WTC11 (cell line): ENCODE results near the gene LATS2. TPM values are rescaled to one million over a fixed set of nuclear protein-coding genes. Genes with fewer than 3 reads are reported as not detected.
A peak's percentile ranks its signal among the peaks of the same experiment; 100 is the strongest.

Experiments
- ATAC-seq: fragments of 200-7000 bp; cut with Tn5 transposase; 2 replicates; pipeline ENCODE4 v1.10.0; 2021; ENCODE audit warnings: mild to moderate bottlenecking, moderate library complexity
- CTCF ChIA-PET: fragments of 300-600 bp; sonication (Branson Sonifier 250); formaldehyde crosslinking; loops from one replicate; lab custom pipeline; 2021; ENCODE audit warnings: antibody characterized with exemption; lab: Charles Lee
- POLR2A ChIA-PET: fragments of 350-600 bp; sonication (Branson Sonifier 250); formaldehyde crosslinking; loops from one replicate; lab custom pipeline; 2021; ENCODE audit warnings: antibody characterized with exemption; lab: Charles Lee
- DNase-seq: peaks from one replicate; pipeline ENCODE4 v3.0.0; 2021; ENCODE audit warnings: low spot score
- H3K27ac Mint-ChIP-seq: 2 replicates; pipeline ENCODE4 v1.8.0; 2021; ENCODE audit warnings: mixed read lengths
- H3K27me3 Mint-ChIP-seq: 2 replicates; pipeline ENCODE4 v1.8.0; 2021; ENCODE audit warnings: low read depth, mild to moderate bottlenecking, moderate library complexity, mixed read lengths
- H3K36me3 Mint-ChIP-seq: 2 replicates; pipeline ENCODE4 v1.8.0; 2021; ENCODE audit warnings: mixed read lengths
- H3K4me1 Mint-ChIP-seq: 2 replicates; pipeline ENCODE4 v1.8.0; 2022; ENCODE audit warnings: mixed read lengths
- H3K4me3 Mint-ChIP-seq: 2 replicates; pipeline ENCODE4 v1.8.0; 2021; ENCODE audit warnings: mild to moderate bottlenecking, moderate library complexity, mixed read lengths
- H3K9me3 Mint-ChIP-seq: 2 replicates; pipeline ENCODE4 v1.8.0; 2021; ENCODE audit warnings: mixed read lengths
- CBFB ChIP-seq: sonication (generic); formaldehyde crosslinking; IDR thresholded peaks from 2 replicates; pipeline ENCODE4 v1.8.1; 2022; ENCODE audit warnings: mild to moderate bottlenecking, low read depth, missing genetic modification reagents
- CREM ChIP-seq: sonication (generic); formaldehyde crosslinking; IDR thresholded peaks from 2 replicates; pipeline ENCODE4 v1.8.1; 2022; ENCODE audit warnings: mild to moderate bottlenecking, missing genetic modification reagents, moderate library complexity
- FOXJ3 ChIP-seq: sonication (generic); formaldehyde crosslinking; IDR thresholded peaks from 2 replicates; pipeline ENCODE4 v1.9.0; 2021; ENCODE audit warnings: missing genetic modification reagents, mild to moderate bottlenecking, borderline replicate concordance
- GTF2I ChIP-seq: fragments of 250-450 bp; sonication (Bioruptor Pico); conservative IDR thresholded peaks from 2 replicates; pipeline ENCODE4 v1.4.0; 2021; ENCODE audit warnings: mild to moderate bottlenecking
- HMGA2 ChIP-seq: fragments of 250-450 bp; sonication (Bioruptor Pico); IDR thresholded peaks from 2 replicates; pipeline ENCODE4 v1.4.0; 2021; ENCODE audit warnings: mild to moderate bottlenecking, moderate library complexity
- IRF2 ChIP-seq: sonication (generic); formaldehyde crosslinking; IDR thresholded peaks from 2 replicates; pipeline ENCODE4 v1.8.0; 2022; ENCODE audit warnings: low read depth, missing genetic modification reagents, borderline replicate concordance
- JUN ChIP-seq: sonication (generic); formaldehyde crosslinking; IDR thresholded peaks from 2 replicates; pipeline ENCODE4 v1.8.0; 2023; ENCODE audit warnings: mild to moderate bottlenecking, missing genetic modification reagents
- NFE2L1 ChIP-seq: sonication (generic); formaldehyde crosslinking; IDR thresholded peaks from 2 replicates; pipeline ENCODE4 v1.8.1; 2023; ENCODE audit warnings: missing genetic modification reagents
- NR3C1 ChIP-seq: sonication (generic); formaldehyde crosslinking; conservative IDR thresholded peaks from 2 replicates; pipeline ENCODE4 v1.8.1; 2023; ENCODE audit warnings: low read depth, mild to moderate bottlenecking, missing genetic modification reagents
- SOX15 ChIP-seq: fragments of 250-450 bp; sonication (Bioruptor Pico); IDR thresholded peaks from 2 replicates; pipeline ENCODE4 v1.9.0; 2021; ENCODE audit warnings: mild to moderate bottlenecking
- ZNF317 ChIP-seq: sonication (generic); formaldehyde crosslinking; IDR thresholded peaks from 2 replicates; pipeline ENCODE4 v1.8.1; 2023; ENCODE audit warnings: low read depth, mild to moderate bottlenecking, moderate library complexity, missing genetic modification reagents, borderline replicate concordance
- ZNF396 ChIP-seq: fragments of 250-450 bp; sonication (Bioruptor Pico); IDR thresholded peaks from 2 replicates; pipeline ENCODE4 v1.8.0; 2021; ENCODE audit warnings: mild to moderate bottlenecking, moderate library complexity, borderline replicate concordance
- ZNF423 ChIP-seq: fragments of 250-450 bp; sonication (Bioruptor Pico); IDR thresholded peaks from 2 replicates; pipeline ENCODE4 v2.1.2; 2022; ENCODE audit warnings: mild to moderate bottlenecking, moderate library complexity
- total RNA-seq: library from RNA; stranded (reverse); gene quantifications from 3 replicates; pipeline ENCODE4 v1.2.3, GENCODE V29; 2021
- TF ChIP-seq, protein P1 (sequence below): sonication (generic); formaldehyde crosslinking; conservative IDR thresholded peaks from 2 replicates; pipeline ENCODE4 v1.8.1; 2022; ENCODE audit warnings: mild to moderate bottlenecking, missing genetic modification reagents
- TF ChIP-seq, protein P2 (sequence below): sonication (generic); formaldehyde crosslinking; IDR thresholded peaks from 2 replicates; pipeline ENCODE4 v1.8.1; 2022; ENCODE audit warnings: low read depth, mild to moderate bottlenecking, moderate library complexity, missing genetic modification reagents, borderline replicate concordance
- TF ChIP-seq, protein P3 (sequence below): sonication (generic); formaldehyde crosslinking; IDR thresholded peaks from 2 replicates; pipeline ENCODE4 v1.8.0; 2023; ENCODE audit warnings: missing genetic modification reagents
- TF ChIP-seq, protein P4 (sequence below): sonication (generic); formaldehyde crosslinking; IDR thresholded peaks from 2 replicates; pipeline ENCODE4 v1.8.0; 2022; ENCODE audit warnings: mild to moderate bottlenecking, missing genetic modification reagents
- TF ChIP-seq, protein P5 (sequence below): sonication (generic); formaldehyde crosslinking; IDR thresholded peaks from 2 replicates; pipeline ENCODE4 v1.8.1; 2022; ENCODE audit warnings: missing genetic modification reagents, borderline replicate concordance
- TF ChIP-seq, protein P6 (sequence below): sonication (generic); formaldehyde crosslinking; IDR thresholded peaks from 2 replicates; pipeline ENCODE4 v1.8.1; 2023; ENCODE audit warnings: mild to moderate bottlenecking, missing genetic modification reagents, moderate library complexity
- TF ChIP-seq, protein P7 (sequence below): fragments of 250-450 bp; sonication (Bioruptor Pico); IDR thresholded peaks from 2 replicates; pipeline ENCODE4 v1.9.0; 2021; ENCODE audit warnings: moderate library complexity, mild to moderate bottlenecking, inconsistent platforms, borderline replicate concordance
- TF ChIP-seq, protein P8 (sequence below): sonication (generic); formaldehyde crosslinking; IDR thresholded peaks from 2 replicates; pipeline ENCODE4 v1.8.1; 2023; ENCODE audit warnings: mild to moderate bottlenecking, moderate library complexity, missing genetic modification reagents

LATS2 gene
- total RNA-seq, 1 experiment from 2014 or later, result 28.9 TPM

DNA sequence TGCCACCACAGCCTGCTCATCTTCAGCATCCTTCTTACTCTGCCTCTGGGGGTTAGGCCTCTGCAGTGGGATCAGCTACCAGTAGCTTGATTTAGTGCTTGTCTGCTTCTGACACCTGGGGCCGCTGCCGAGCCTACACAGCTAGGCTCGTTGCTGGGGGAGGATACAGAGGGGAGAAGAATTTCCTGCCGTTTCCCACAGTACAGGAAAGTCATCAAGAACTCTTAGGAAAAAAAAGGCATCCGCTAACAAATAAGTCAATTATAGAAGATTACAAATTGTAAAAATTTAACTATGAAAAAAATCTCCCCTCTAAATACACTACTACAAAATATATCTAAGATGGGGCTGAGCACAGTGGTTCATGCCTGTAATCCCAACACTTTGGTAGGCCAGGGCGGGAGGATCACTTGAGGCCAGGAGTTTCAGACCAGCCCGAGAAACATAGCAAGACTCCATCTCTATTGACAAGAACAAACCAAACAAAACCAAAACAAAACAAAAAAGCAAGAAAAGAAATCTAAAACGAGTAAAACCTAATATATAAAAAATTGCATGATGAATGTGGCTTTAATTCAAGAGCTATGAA, 26.7 kb downstream of the LATS2 start (continued):
- TF ChIP-seq, protein P1, sequence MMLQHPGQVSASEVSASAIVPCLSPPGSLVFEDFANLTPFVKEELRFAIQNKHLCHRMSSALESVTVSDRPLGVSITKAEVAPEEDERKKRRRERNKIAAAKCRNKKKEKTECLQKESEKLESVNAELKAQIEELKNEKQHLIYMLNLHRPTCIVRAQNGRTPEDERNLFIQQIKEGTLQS, result no peak
- TF ChIP-seq SOX15 (no peak), ZNF317 (CRISPR knock-in tag) (no peak), ZNF396 (CRISPR knock-in tag) (no peak), CBFB (CRISPR knock-in tag) (no peak)
- TF ChIP-seq, protein P2, sequence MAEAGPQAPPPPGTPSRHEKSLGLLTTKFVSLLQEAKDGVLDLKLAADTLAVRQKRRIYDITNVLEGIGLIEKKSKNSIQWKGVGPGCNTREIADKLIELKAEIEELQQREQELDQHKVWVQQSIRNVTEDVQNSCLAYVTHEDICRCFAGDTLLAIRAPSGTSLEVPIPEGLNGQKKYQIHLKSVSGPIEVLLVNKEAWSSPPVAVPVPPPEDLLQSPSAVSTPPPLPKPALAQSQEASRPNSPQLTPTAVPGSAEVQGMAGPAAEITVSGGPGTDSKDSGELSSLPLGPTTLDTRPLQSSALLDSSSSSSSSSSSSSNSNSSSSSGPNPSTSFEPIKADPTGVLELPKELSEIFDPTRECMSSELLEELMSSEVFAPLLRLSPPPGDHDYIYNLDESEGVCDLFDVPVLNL (CRISPR knock-in tag), result no peak
- TF ChIP-seq, all 79 proteins: peak for 0

DNA sequence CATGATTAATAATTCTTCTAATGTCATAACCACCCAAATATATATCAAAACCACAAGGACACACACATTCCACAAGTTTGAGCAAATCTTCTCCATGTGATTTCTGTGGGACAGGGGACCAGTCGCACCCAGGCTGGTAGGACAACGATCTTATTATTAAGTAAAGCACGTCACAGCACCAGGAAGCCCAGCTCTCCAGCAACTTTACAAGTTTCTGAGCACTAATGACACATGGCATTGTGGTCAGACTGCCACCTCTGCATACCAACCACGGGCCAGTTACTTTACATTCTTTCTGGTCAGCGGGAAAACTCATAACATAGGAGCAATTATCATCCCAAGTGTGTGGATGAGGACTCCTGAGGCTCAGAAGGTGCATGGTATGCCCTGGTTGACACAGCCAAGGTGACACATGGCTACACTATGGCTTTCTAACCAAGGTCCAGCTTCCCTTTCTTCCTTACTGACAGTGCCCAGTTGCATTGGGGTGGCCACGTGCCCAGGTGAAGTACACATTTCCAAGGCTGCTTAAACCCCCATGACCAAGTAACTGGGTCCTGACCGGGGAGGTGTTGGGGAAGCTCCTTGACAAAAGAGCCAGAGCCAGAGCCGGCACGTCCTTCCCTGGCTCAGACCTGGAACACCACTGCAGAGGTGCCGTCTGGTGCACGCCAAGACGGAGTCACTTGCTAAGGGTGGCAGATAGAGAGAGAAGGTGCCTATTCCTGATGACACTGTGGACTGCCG, 27.4 kb downstream of the LATS2 start:
- Mint-ChIP-seq H3K4me1 (peaks cover 43% of the 10 kb centered on the region), H3K36me3 (peaks cover under 1% of the 10 kb centered on the region), H3K4me3 (no peak overlapping the region), H3K27me3 (no peaks in the 10 kb centered on the region), H3K9me3 (peaks cover 1% of the 10 kb centered on the region; the same call in 1 of the 2 replicates), H3K27ac (peak overlapping the region; percentile 53; the same call in 1 of the 2 replicates)
- ChIA-PET CTCF (interaction anchor here (1.0 to 1.1 kb wide), 3 partner anchors 10 to 14 kb away, joined by 3 to 4 read pairs (median 4); no protein-coding TSS in a partner anchor), POLR2A (interaction anchor here (1.0 to 1.6 kb wide), 2 partner anchors 22 to 26 kb away, joined by 3 to 6 read pairs; no protein-coding TSS in a partner anchor)
- no peak for DNase-seq
- no peak for ATAC-seq
- TF ChIP-seq, protein P3, sequence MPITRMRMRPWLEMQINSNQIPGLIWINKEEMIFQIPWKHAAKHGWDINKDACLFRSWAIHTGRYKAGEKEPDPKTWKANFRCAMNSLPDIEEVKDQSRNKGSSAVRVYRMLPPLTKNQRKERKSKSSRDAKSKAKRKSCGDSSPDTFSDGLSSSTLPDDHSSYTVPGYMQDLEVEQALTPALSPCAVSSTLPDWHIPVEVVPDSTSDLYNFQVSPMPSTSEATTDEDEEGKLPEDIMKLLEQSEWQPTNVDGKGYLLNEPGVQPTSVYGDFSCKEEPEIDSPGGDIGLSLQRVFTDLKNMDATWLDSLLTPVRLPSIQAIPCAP (CRISPR knock-in tag), result no peak

DNA sequence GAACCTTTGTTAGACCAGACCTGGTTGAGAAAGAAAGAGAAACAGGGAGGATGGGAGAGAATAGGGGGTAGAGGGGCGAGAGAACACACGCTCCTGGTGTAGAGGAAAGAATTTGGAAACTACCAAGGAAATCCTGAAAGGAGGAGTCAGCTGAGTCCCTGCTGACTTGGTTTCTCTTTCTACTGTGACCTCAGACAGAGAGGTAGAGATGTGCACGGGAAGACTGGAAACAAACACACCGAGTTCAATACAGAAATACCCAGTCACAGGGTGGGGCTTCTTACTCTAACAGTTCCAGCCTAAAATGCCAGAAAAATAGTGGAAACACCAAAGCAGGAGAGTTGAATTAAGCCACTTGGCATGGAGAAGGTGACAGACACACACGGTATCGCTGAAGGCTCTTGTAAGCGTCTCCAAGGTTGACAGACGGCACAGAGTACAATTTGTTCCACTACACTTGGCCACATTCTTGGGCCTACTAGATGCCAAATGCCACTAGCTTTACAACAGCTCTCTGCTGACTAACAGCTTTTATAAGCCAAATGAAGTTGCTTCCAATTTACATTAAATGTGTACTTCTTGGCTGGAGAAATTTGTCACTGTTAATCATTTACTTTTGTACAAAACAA, 28.1 kb downstream of the LATS2 start:
- ATAC-seq (no peak), DNase-seq (no peak)
- peaks cover 5% of the 10 kb centered on the region for H3K36me3 Mint-ChIP-seq
- ChIA-PET POLR2A (interaction anchor here (1.0 to 1.6 kb wide), 2 partner anchors 23 to 26 kb away, joined by 3 to 6 read pairs; no protein-coding TSS in a partner anchor), CTCF (no interaction called here)
- peak overlapping the region; percentile 35 for H3K27ac Mint-ChIP-seq
- H3K4me3 Mint-ChIP-seq, result no peak overlapping the region
- no peaks in the 10 kb centered on the region for H3K27me3 Mint-ChIP-seq
- H3K9me3 Mint-ChIP-seq, result peaks cover 4% of the 10 kb centered on the region; the same call in 1 of the 2 replicates
- H3K4me1 Mint-ChIP-seq, result peaks cover 37% of the 10 kb centered on the region
- TF ChIP-seq, protein P4, sequence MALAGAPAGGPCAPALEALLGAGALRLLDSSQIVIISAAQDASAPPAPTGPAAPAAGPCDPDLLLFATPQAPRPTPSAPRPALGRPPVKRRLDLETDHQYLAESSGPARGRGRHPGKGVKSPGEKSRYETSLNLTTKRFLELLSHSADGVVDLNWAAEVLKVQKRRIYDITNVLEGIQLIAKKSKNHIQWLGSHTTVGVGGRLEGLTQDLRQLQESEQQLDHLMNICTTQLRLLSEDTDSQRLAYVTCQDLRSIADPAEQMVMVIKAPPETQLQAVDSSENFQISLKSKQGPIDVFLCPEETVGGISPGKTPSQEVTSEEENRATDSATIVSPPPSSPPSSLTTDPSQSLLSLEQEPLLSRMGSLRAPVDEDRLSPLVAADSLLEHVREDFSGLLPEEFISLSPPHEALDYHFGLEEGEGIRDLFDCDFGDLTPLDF (CRISPR knock-in tag), result no peak
- TF ChIP-seq, protein P5, sequence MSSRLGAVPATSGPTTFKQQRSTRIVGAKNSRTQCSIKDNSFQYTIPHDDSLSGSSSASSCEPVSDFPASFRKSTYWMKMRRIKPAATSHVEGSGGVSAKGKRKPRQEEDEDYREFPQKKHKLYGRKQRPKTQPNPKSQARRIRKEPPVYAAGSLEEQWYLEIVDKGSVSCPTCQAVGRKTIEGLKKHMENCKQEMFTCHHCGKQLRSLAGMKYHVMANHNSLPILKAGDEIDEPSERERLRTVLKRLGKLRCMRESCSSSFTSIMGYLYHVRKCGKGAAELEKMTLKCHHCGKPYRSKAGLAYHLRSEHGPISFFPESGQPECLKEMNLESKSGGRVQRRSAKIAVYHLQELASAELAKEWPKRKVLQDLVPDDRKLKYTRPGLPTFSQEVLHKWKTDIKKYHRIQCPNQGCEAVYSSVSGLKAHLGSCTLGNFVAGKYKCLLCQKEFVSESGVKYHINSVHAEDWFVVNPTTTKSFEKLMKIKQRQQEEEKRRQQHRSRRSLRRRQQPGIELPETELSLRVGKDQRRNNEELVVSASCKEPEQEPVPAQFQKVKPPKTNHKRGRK (CRISPR knock-in tag), result no peak
- TF ChIP-seq ZNF317 (CRISPR knock-in tag) (no peak), GTF2I (CRISPR knock-in tag) (no peak), ZNF423 (CRISPR knock-in tag) (no peak), HMGA2 (no peak), CREM (CRISPR knock-in tag) (no peak), IRF2 (CRISPR knock-in tag) (no peak), FOXJ3 (CRISPR knock-in tag) (no peak), NFE2L1 (no peak), JUN (CRISPR knock-in tag) (no peak), NR3C1 (CRISPR knock-in tag) (no peak)
- TF ChIP-seq, protein P6, sequence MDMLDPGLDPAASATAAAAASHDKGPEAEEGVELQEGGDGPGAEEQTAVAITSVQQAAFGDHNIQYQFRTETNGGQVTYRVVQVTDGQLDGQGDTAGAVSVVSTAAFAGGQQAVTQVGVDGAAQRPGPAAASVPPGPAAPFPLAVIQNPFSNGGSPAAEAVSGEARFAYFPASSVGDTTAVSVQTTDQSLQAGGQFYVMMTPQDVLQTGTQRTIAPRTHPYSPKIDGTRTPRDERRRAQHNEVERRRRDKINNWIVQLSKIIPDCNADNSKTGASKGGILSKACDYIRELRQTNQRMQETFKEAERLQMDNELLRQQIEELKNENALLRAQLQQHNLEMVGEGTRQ, result no peak
- TF ChIP-seq, protein P7, sequence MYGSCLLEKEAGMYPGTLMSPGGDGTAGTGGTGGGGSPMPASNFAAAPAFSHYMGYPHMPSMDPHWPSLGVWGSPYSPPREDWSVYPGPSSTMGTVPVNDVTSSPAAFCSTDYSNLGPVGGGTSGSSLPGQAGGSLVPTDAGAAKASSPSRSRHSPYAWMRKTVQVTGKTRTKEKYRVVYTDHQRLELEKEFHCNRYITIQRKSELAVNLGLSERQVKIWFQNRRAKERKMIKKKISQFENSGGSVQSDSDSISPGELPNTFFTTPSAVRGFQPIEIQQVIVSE (CRISPR knock-in tag), result no peak
- TF ChIP-seq, protein P8, sequence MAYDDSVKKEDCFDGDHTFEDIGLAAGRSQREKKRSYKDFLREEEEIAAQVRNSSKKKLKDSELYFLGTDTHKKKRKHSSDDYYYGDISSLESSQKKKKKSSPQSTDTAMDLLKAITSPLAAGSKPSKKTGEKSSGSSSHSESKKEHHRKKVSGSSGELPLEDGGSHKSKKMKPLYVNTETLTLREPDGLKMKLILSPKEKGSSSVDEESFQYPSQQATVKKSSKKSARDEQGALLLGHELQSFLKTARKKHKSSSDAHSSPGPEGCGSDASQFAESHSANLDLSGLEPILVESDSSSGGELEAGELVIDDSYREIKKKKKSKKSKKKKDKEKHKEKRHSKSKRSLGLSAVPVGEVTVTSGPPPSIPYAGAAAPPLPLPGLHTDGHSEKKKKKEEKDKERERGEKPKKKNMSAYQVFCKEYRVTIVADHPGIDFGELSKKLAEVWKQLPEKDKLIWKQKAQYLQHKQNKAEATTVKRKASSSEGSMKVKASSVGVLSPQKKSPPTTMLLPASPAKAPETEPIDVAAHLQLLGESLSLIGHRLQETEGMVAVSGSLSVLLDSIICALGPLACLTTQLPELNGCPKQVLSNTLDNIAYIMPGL (CRISPR knock-in tag), result no peak
